ENCODE measurements around the gene FGF12.

FGF12 gene

DNA sequence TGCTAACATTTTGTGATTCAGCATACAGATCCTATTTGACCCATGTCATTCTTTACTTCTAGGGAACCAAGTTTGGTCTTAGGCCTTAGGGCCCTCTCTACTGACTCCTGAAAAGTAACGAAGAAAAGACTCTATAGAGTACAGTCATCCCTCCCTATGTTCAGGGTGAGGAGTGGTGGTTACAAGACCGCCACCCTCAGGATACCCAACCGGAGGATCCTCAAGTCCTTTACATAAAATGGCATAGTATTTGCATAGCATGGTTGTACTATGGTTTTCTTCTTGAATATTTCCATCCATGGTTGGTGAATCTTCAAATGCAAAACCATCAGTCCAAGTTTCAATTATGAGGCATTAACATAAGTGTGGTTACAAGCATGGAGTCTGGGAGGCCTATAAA lies 327.6 kb downstream of the FGF12 start:
- CTCF ChIA-PET, result no interaction called here
- no peak overlapping the region for H3K4me3 ChIP-seq (ENCODE audit: low read depth, low read length)
- POLR2A ChIA-PET, result no interaction called here
- DNase-seq (ENCODE audit: low read depth, low spot score), result no peak
- TF ChIP-seq, protein P1, sequence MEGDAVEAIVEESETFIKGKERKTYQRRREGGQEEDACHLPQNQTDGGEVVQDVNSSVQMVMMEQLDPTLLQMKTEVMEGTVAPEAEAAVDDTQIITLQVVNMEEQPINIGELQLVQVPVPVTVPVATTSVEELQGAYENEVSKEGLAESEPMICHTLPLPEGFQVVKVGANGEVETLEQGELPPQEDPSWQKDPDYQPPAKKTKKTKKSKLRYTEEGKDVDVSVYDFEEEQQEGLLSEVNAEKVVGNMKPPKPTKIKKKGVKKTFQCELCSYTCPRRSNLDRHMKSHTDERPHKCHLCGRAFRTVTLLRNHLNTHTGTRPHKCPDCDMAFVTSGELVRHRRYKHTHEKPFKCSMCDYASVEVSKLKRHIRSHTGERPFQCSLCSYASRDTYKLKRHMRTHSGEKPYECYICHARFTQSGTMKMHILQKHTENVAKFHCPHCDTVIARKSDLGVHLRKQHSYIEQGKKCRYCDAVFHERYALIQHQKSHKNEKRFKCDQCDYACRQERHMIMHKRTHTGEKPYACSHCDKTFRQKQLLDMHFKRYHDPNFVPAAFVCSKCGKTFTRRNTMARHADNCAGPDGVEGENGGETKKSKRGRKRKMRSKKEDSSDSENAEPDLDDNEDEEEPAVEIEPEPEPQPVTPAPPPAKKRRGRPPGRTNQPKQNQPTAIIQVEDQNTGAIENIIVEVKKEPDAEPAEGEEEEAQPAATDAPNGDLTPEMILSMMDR (IDR thresholded peaks at IDR 0.05; ENCODE audit: insufficient read depth, low read length, missing control alignments), result no peak

DNA sequence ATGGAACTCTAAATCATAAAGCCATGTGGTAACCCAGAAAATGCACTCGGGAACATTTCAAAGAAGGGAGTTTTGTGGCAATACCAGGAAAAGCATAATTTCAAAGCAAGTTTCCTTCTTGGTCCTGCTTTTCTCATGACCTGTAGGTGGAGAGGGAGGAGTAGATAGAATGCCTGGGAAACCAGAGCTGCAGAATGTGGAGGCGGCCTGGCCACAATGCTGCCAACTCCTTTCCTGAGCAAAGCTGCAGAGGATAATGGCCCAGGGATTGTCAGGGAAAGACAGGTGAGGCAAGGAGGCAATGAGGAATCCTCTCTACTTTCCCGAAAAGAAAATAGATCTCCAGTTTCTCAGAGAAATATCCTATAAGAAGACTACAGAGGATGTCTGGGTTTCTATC lies 330.3 kb downstream of the FGF12 start:
- ChIA-PET CTCF (no interaction called here), POLR2A (no interaction called here)
- no peak for DNase-seq (ENCODE audit: low read depth, low spot score)
- TF ChIP-seq, protein P1 (IDR thresholded peaks at IDR 0.05; ENCODE audit: insufficient read depth, low read length, missing control alignments), result no peak
- no peak overlapping the region for H3K4me3 ChIP-seq (ENCODE audit: low read depth, low read length)

DNA sequence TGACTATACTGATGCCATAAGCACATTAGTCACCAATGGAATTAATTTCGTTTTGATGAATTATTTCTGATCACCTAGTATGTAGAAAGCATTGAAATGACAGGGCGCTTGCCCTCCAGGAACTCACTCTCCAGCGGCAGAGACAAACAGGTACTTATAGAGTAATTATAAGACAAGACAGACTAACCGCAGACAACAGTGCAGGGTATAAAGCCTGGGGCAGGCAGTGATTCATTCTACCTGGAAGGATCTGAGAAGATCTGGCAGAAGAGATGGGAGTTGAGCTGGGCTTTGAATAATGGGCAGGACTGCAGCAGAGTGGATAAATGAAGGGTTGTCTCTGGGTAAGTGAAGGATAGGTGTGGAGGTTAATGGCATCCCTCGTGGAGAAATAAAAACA lies 331.8 kb downstream of the FGF12 start:
- TF ChIP-seq, protein P1 (IDR thresholded peaks at IDR 0.05; ENCODE audit: insufficient read depth, low read length, missing control alignments), result no peak
- CTCF ChIA-PET, result no interaction called here

DNA sequence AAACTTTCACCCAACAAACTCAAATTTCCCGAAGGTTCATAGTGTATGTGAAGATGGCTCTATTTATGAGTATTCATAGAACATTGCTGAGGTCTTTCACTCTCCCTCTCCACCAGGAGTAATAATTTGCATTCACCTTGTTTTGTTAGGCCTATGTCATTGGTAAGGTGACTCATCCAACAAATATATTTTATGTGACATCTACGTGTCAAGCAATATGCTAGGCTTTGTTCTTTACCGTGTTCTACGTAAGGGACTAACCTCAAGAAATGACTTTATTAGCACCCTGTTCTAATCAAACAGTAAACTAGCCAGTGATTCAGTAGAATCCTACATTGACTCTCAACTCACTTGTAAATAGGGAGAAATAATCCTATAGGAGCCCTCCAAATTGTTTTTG lies 334.4 kb downstream of the FGF12 start:
- POLR2A ChIA-PET, result no interaction called here
- TF ChIP-seq, protein P1 (IDR thresholded peaks at IDR 0.05; ENCODE audit: insufficient read depth, low read length, missing control alignments), result no peak
- no peak overlapping the region for H3K4me3 ChIP-seq (ENCODE audit: low read depth, low read length)
- CTCF ChIA-PET, result no interaction called here
- no peak for DNase-seq (ENCODE audit: low read depth, low spot score)

More for the DNA sequence above, 331.8 kb downstream of the FGF12 start:
- DNase-seq (ENCODE audit: low read depth, low spot score), result no peak
- POLR2A ChIA-PET, result no interaction called here
- no peak overlapping the region for H3K4me3 ChIP-seq (ENCODE audit: low read depth, low read length)

DNA sequence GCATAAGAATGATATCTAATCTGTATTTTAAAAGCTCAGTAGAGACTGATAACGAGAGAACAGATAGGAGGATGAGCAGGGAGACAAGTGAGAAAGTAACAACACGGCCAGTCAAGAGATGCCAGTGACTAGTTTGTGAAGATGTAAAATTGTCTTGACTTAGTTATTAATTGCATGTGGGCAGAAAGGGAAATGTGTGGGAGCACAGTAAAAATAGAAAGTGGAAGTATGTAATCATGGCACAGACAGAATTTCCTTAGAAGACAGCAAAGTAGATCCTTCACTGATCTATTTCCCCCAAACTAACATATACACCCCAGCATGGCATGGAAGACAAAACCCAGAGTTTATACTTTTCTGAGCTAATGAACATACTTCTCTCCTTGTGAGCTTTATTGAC lies 344.5 kb downstream of the FGF12 start:
- no peak for DNase-seq (ENCODE audit: low read depth, low spot score)
- H3K4me3 ChIP-seq (ENCODE audit: low read depth, low read length), result no peak overlapping the region
- POLR2A ChIA-PET, result no interaction called here
- TF ChIP-seq, protein P1 (IDR thresholded peaks at IDR 0.05; ENCODE audit: insufficient read depth, low read length, missing control alignments), result no peak
- CTCF ChIA-PET, result no interaction called here

DNA sequence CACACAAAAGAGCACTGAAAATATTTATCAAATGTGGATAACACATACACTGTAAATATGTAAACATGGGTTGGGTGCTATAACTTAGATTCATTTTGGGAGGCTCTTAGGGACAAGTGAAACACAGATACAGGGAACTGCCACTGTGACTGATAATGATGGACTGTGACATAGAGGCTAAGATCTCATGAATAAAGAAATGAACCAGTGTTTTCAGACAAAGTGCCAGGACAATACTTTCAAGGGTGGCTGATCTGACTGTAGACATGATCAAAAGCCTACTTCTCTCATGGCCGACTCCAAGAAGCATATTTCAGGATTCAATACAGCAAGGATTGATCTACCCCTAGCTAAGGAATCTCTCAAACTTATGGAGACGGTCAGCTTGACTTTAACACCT lies 353.8 kb downstream of the FGF12 start:
- CTCF ChIA-PET, result no interaction called here
- TF ChIP-seq, protein P1 (IDR thresholded peaks at IDR 0.05; ENCODE audit: insufficient read depth, low read length, missing control alignments), result no peak
- DNase-seq (ENCODE audit: low read depth, low spot score), result no peak
- POLR2A ChIA-PET, result no interaction called here
- H3K4me3 ChIP-seq (ENCODE audit: low read depth, low read length), result no peak overlapping the region
